GM23338 (cell line): ENCODE results near the gene SLC2A9. TPM values are rescaled to one million over a fixed set of nuclear protein-coding genes. Genes with fewer than 3 reads are reported as not detected.

ENCODE experiments used
- ATAC-seq: fragments of 200-7000 bp; cut with Tn5 transposase; 3 replicates; pipeline ENCODE4 v1.9.1; 2020
- DNase-seq: peaks from one replicate; pipeline ENCODE4 v3.0.0-alpha.2; 2015; ENCODE audit warnings: low spot score
- H2AFZ ChIP-seq: fragments of 200-600 bp; sonication (generic); 2 replicates; pipeline ENCODE4 v1.8.0; 2016; ENCODE audit warnings: antibody characterized with exemption, mild to moderate bottlenecking, moderate library complexity
- H3F3A ChIP-seq: fragments of 200-600 bp; sonication (generic); replicated peaks from 2 replicates; pipeline ENCODE4 v1.8.0; 2017; ENCODE audit warnings: antibody characterized with exemption, mixed run types, low read depth
- H3K27ac ChIP-seq: fragments of 200-600 bp; sonication (generic); 2 replicates; pipeline ENCODE4 v1.6.1; 2016; ENCODE audit warnings: low read depth
- H3K27me3 ChIP-seq: fragments of 200-600 bp; sonication (generic); 2 replicates; pipeline ENCODE4 v1.8.0; 2016; ENCODE audit warnings: mild to moderate bottlenecking, mixed run types, moderate library complexity; ENCODE audit not compliant: insufficient read depth
- H3K36me3 ChIP-seq: fragments of 200-600 bp; sonication (generic); 2 replicates; pipeline ENCODE4 v1.8.0; 2016; ENCODE audit warnings: mild to moderate bottlenecking; ENCODE audit not compliant: insufficient read depth
- H3K4me1 ChIP-seq: fragments of 200-600 bp; sonication (generic); 2 replicates; pipeline ENCODE4 v1.8.0; 2016; ENCODE audit warnings: mild to moderate bottlenecking, moderate library complexity; ENCODE audit not compliant: insufficient read depth
- H3K4me2 ChIP-seq: fragments of 200-600 bp; sonication (generic); 2 replicates; pipeline ENCODE4 v1.7.1; 2017; ENCODE audit warnings: mixed run types
- H3K4me3 ChIP-seq: fragments of 200-600 bp; sonication (generic); 2 replicates; pipeline ENCODE4 v1.6.1; 2016; ENCODE audit warnings: mixed run types
- H3K79me2 ChIP-seq: fragments of 200-600 bp; sonication (generic); replicated peaks from 2 replicates; pipeline ENCODE4 v1.8.0; 2017; ENCODE audit warnings: mild to moderate bottlenecking; ENCODE audit not compliant: insufficient read depth
- H3K9me2 ChIP-seq: fragments of 200-600 bp; sonication (generic); 2 replicates; pipeline ENCODE4 v1.8.0; 2017; ENCODE audit not compliant: insufficient read depth
- H4K20me1 ChIP-seq: fragments of 200-600 bp; sonication (generic); replicated peaks from 2 replicates; pipeline ENCODE4 v1.8.0; 2017; ENCODE audit warnings: mild to moderate bottlenecking; ENCODE audit not compliant: insufficient read depth
- H3K27ac Mint-ChIP-seq: 2 replicates; pipeline ENCODE4 v1.8.0; 2020; ENCODE audit warnings: inconsistent platforms, mild to moderate bottlenecking, moderate library complexity, mixed read lengths
- H3K27me3 Mint-ChIP-seq: 3 replicates; pipeline ENCODE4 v1.8.0; 2022; ENCODE audit warnings: low read depth, mild to moderate bottlenecking, moderate library complexity, mixed read lengths, inconsistent platforms; ENCODE audit not compliant: insufficient read depth, poor library complexity
- H3K36me3 Mint-ChIP-seq: 3 replicates; pipeline ENCODE4 v1.8.0; 2021; ENCODE audit warnings: low read depth, mild to moderate bottlenecking, inconsistent platforms, moderate library complexity, mixed read lengths
- H3K4me1 Mint-ChIP-seq: 3 replicates; pipeline ENCODE4 v1.8.0; 2020; ENCODE audit warnings: mild to moderate bottlenecking, inconsistent platforms, mixed read lengths
- H3K4me3 Mint-ChIP-seq: 3 replicates; pipeline ENCODE4 v1.8.0; 2021; ENCODE audit warnings: moderate library complexity, mild to moderate bottlenecking, inconsistent platforms, mixed read lengths
- H3K9me3 Mint-ChIP-seq: 3 replicates; pipeline ENCODE4 v1.8.0; 2020; ENCODE audit warnings: moderate library complexity, mild to moderate bottlenecking, inconsistent platforms, mixed read lengths
- CREB1 ChIP-seq: fragments of 250-450 bp; sonication (Bioruptor Pico); IDR thresholded peaks from 2 replicates; pipeline ENCODE4 v1.5.0; 2020; ENCODE audit warnings: low read depth, mild to moderate bottlenecking, moderate library complexity
- CTCF ChIP-seq, 2 experiments: fragments of 200-600 bp in 1 of 2; sonication (generic) in 1 of 2; conservative IDR thresholded peaks; 2 replicates each; pipeline versions ENCODE4 v1.5.1 to v1.6.1; 2016 to 2017; ENCODE audit warnings: antibody characterized with exemption in 2 of 2, low read depth in 2 of 2, mild to moderate bottlenecking in 2 of 2, moderate library complexity in 1 of 2
- ETS1 ChIP-seq: IDR thresholded peaks from 2 replicates; pipeline ENCODE4 v1.6.1; 2016; ENCODE audit warnings: antibody characterized with exemption
- EZH2 ChIP-seq: fragments of 200-600 bp; sonication (generic); IDR thresholded peaks from one replicate; pipeline ENCODE4 v1.8.0; 2017; ENCODE audit warnings: antibody characterized with exemption, mild to moderate bottlenecking, low read depth; ENCODE audit not compliant: unreplicated experiment
- EZH2phosphoT487 ChIP-seq: fragments of 200-600 bp; sonication (generic); IDR thresholded peaks from one replicate; pipeline ENCODE4 v1.8.1; 2018; ENCODE audit warnings: antibody characterized with exemption; ENCODE audit not compliant: unreplicated experiment
- JUNB ChIP-seq: IDR thresholded peaks from one replicate; pipeline ENCODE4 v1.6.1; 2016; ENCODE audit warnings: antibody characterized with exemption; ENCODE audit not compliant: unreplicated experiment
- NANOG ChIP-seq: IDR thresholded peaks from 2 replicates; pipeline ENCODE4 v1.6.1; 2016; ENCODE audit warnings: antibody characterized with exemption, borderline replicate concordance
- POLR2AphosphoS5 ChIP-seq: IDR thresholded peaks from 2 replicates; pipeline ENCODE4 v1.6.1; 2016; ENCODE audit warnings: antibody characterized with exemption, low read depth
- REST ChIP-seq: IDR thresholded peaks from one replicate; pipeline ENCODE4 v1.6.1; 2018; ENCODE audit warnings: antibody characterized with exemption; ENCODE audit not compliant: unreplicated experiment
- STAT1 ChIP-seq: IDR thresholded peaks from one replicate; pipeline ENCODE4 v1.6.1; 2016; ENCODE audit warnings: antibody characterized with exemption; ENCODE audit not compliant: unreplicated experiment
- ZNF114 ChIP-seq: fragments of 250-450 bp; sonication (Bioruptor Pico); IDR thresholded peaks from 2 replicates; pipeline ENCODE4 v1.5.0; 2020; ENCODE audit warnings: mild to moderate bottlenecking, moderate library complexity
- ZNF331 ChIP-seq: fragments of 250-450 bp; sonication (Bioruptor Pico); IDR thresholded peaks from 2 replicates; pipeline ENCODE4 v1.5.0; 2020; ENCODE audit warnings: low read depth, mild to moderate bottlenecking, moderate library complexity
- ZNF462 ChIP-seq: fragments of 250-450 bp; sonication (Bioruptor Pico); IDR thresholded peaks from 2 replicates; pipeline ENCODE4 v1.5.0; 2020; ENCODE audit warnings: mild to moderate bottlenecking, moderate library complexity
- polyA plus RNA-seq: library from polyadenylated mRNA; unstranded; fragments of >200 nt; fragmentation: Nextera tagmentation; extraction: Ambion mirVana; gene quantifications from 2 replicates; pipeline ENCODE4 v1.2.1, GENCODE V29; 2016
- total RNA-seq: library from RNA; depleted of rRNA; stranded (reverse); fragments of >200 nt; shearing (Covaris generic); gene quantifications from 2 replicates; pipeline ENCODE4 v1.2.3, GENCODE V29; 2014

The SLC2A9 gene
- total and polyA plus RNA-seq, 2 experiments from 2014 or later, result 0.21 to 0.40 TPM

GRCh38 chr4:9964879-9965278 is 56.4 kb downstream of the SLC2A9 start:
- peaks cover 3% of the 10 kb centered on the region for H3K4me1 Mint-ChIP-seq
- Histone ChIP-seq H3K9me2 (0 out of 2 replicates have a peak, but pooled peaks cover 5% of the 10 kb centered on the region), H3K27me3 (no peaks in the 10 kb centered on the region), H3K4me1 (no peaks in the 10 kb centered on the region), H3K4me3 (no peak overlapping the region), H3F3A (no peaks in the 10 kb centered on the region), H3K27ac (no peak overlapping the region), H3K4me2 (no peak overlapping the region), H2AFZ (0 out of 2 replicates have a peak overlapping the region, but pooled peaks have one; percentile 49), H3K36me3 (no peaks in the 10 kb centered on the region), H4K20me1 (no peaks in the 10 kb centered on the region), H3K79me2 (no peaks in the 10 kb centered on the region)
- no peak for DNase-seq
- H3K9me3 Mint-ChIP-seq, result peaks cover 8% of the 10 kb centered on the region; the same call in 2 of the 3 replicates
- H3K4me3 Mint-ChIP-seq, result no peak overlapping the region
- H3K27ac Mint-ChIP-seq, result no peak overlapping the region
- no peak for TF ChIP-seq ZNF331 (CRISPR knock-in tag)
- no peak for TF ChIP-seq EZH2
- no peak for TF ChIP-seq ETS1
- TF ChIP-seq NANOG, result no peak
- TF ChIP-seq REST, result no peak
- no peak for TF ChIP-seq STAT1
- no peak for TF ChIP-seq EZH2phosphoT487
- TF ChIP-seq ZNF114 (CRISPR knock-in tag), result no peak
- no peak for TF ChIP-seq ZNF462 (CRISPR knock-in tag)
- no peak for TF ChIP-seq JUNB
- TF ChIP-seq CTCF (conservative IDR thresholded peaks at IDR 0.05; ENCODE audit: low read depth in 2 of 2), result no peak
- TF ChIP-seq POLR2AphosphoS5, result no peak
- no peak for TF ChIP-seq CREB1 (CRISPR knock-in tag)
- no peaks in the 10 kb centered on the region for H3K36me3 Mint-ChIP-seq
- H3K27me3 Mint-ChIP-seq, result no peaks in the 10 kb centered on the region
- no peak for ATAC-seq
